D341Med (cell line): ENCODE measurements around the gene SLC26A1.

Source experiments
- DNase-seq: peaks from one replicate; pipeline ENCODE4 v3.0.0; 2012; ENCODE audit warnings: low spot score

The SLC26A1 gene

GRCh38 chr4:1028574-1029220, 35.5 kb upstream of the SLC26A1 start:
- DNase-seq = no peak

GRCh38 chr4:1027915-1028238, 34.7 kb upstream of the SLC26A1 start:
- DNase-seq = no peak

GRCh38 chr4:1027219-1027914, 34.2 kb upstream of the SLC26A1 start:
- no peak for DNase-seq

GRCh38 chr4:1026115-1026514, 32.9 kb upstream of the SLC26A1 start:
- DNase-seq = no peak

- DNase-seq = no peak
Observed at GRCh38 chr4:1024882-1025545, 31.8 kb upstream of the SLC26A1 start.

GRCh38 chr4:1023895-1024740, 30.9 kb upstream of the SLC26A1 start:
- DNase-seq = no peak

GRCh38 chr4:1023075-1023640, 30.0 kb upstream of the SLC26A1 start:
- no peak for DNase-seq

GRCh38 chr4:1022739-1023066, 29.5 kb upstream of the SLC26A1 start:
- DNase-seq = no peak

- DNase-seq = no peak
Observed at GRCh38 chr4:1022051-1022738, 29.0 kb upstream of the SLC26A1 start.

- DNase-seq = no peak
Observed at GRCh38 chr4:1021386-1022050, 28.3 kb upstream of the SLC26A1 start.

- DNase-seq = no peak
Observed at GRCh38 chr4:1019729-1020470, 26.7 kb upstream of the SLC26A1 start.

- DNase-seq = no peak
Observed at GRCh38 chr4:1019320-1019719, 26.1 kb upstream of the SLC26A1 start.

- DNase-seq = no peak
Observed at GRCh38 chr4:1018147-1019020, 25.2 kb upstream of the SLC26A1 start.

GRCh38 chr4:1017706-1018105, 24.5 kb upstream of the SLC26A1 start:
- no peak for DNase-seq

- DNase-seq = no peak
Observed at GRCh38 chr4:1017211-1017610, 24.0 kb upstream of the SLC26A1 start.

- no peak for DNase-seq
Observed at GRCh38 chr4:1015746-1016145, 22.5 kb upstream of the SLC26A1 start.

GRCh38 chr4:1015179-1015578, 22.0 kb upstream of the SLC26A1 start:
- DNase-seq = no peak

- no peak for DNase-seq
Observed at GRCh38 chr4:1014291-1015167, 21.3 kb upstream of the SLC26A1 start.
